GM23338 (cell line): Measurements from ENCODE around the gene PLPP6. TPM values are rescaled to one million over a fixed set of nuclear protein-coding genes. Genes with fewer than 3 reads are reported as not detected.
A peak's percentile ranks its signal among the peaks of the same experiment; 100 is the strongest.

Source experiments
- ATAC-seq: fragments of 200-7000 bp; cut with Tn5 transposase; 3 replicates; pipeline ENCODE4 v1.9.1; 2020
- DNase-seq: peaks from one replicate; pipeline ENCODE4 v3.0.0-alpha.2; 2015; ENCODE audit warnings: low spot score
- H2AFZ ChIP-seq: fragments of 200-600 bp; sonication (generic); 2 replicates; pipeline ENCODE4 v1.8.0; 2016; ENCODE audit warnings: antibody characterized with exemption, mild to moderate bottlenecking, moderate library complexity
- H3F3A ChIP-seq: fragments of 200-600 bp; sonication (generic); replicated peaks from 2 replicates; pipeline ENCODE4 v1.8.0; 2017; ENCODE audit warnings: antibody characterized with exemption, mixed run types, low read depth
- H3K27ac ChIP-seq: fragments of 200-600 bp; sonication (generic); 2 replicates; pipeline ENCODE4 v1.6.1; 2016; ENCODE audit warnings: low read depth
- H3K27me3 ChIP-seq: fragments of 200-600 bp; sonication (generic); 2 replicates; pipeline ENCODE4 v1.8.0; 2016; ENCODE audit warnings: mild to moderate bottlenecking, mixed run types, moderate library complexity; ENCODE audit not compliant: insufficient read depth
- H3K36me3 ChIP-seq: fragments of 200-600 bp; sonication (generic); 2 replicates; pipeline ENCODE4 v1.8.0; 2016; ENCODE audit warnings: mild to moderate bottlenecking; ENCODE audit not compliant: insufficient read depth
- H3K4me1 ChIP-seq: fragments of 200-600 bp; sonication (generic); 2 replicates; pipeline ENCODE4 v1.8.0; 2016; ENCODE audit warnings: mild to moderate bottlenecking, moderate library complexity; ENCODE audit not compliant: insufficient read depth
- H3K4me2 ChIP-seq: fragments of 200-600 bp; sonication (generic); 2 replicates; pipeline ENCODE4 v1.7.1; 2017; ENCODE audit warnings: mixed run types
- H3K4me3 ChIP-seq: fragments of 200-600 bp; sonication (generic); 2 replicates; pipeline ENCODE4 v1.6.1; 2016; ENCODE audit warnings: mixed run types
- H3K79me2 ChIP-seq: fragments of 200-600 bp; sonication (generic); replicated peaks from 2 replicates; pipeline ENCODE4 v1.8.0; 2017; ENCODE audit warnings: mild to moderate bottlenecking; ENCODE audit not compliant: insufficient read depth
- H3K9me2 ChIP-seq: fragments of 200-600 bp; sonication (generic); 2 replicates; pipeline ENCODE4 v1.8.0; 2017; ENCODE audit not compliant: insufficient read depth
- H4K20me1 ChIP-seq: fragments of 200-600 bp; sonication (generic); replicated peaks from 2 replicates; pipeline ENCODE4 v1.8.0; 2017; ENCODE audit warnings: mild to moderate bottlenecking; ENCODE audit not compliant: insufficient read depth
- H3K27ac Mint-ChIP-seq: 2 replicates; pipeline ENCODE4 v1.8.0; 2020; ENCODE audit warnings: inconsistent platforms, mild to moderate bottlenecking, moderate library complexity, mixed read lengths
- H3K27me3 Mint-ChIP-seq: 3 replicates; pipeline ENCODE4 v1.8.0; 2022; ENCODE audit warnings: low read depth, mild to moderate bottlenecking, moderate library complexity, mixed read lengths, inconsistent platforms; ENCODE audit not compliant: insufficient read depth, poor library complexity
- H3K36me3 Mint-ChIP-seq: 3 replicates; pipeline ENCODE4 v1.8.0; 2021; ENCODE audit warnings: low read depth, mild to moderate bottlenecking, inconsistent platforms, moderate library complexity, mixed read lengths
- H3K4me1 Mint-ChIP-seq: 3 replicates; pipeline ENCODE4 v1.8.0; 2020; ENCODE audit warnings: mild to moderate bottlenecking, inconsistent platforms, mixed read lengths
- H3K4me3 Mint-ChIP-seq: 3 replicates; pipeline ENCODE4 v1.8.0; 2021; ENCODE audit warnings: moderate library complexity, mild to moderate bottlenecking, inconsistent platforms, mixed read lengths
- H3K9me3 Mint-ChIP-seq: 3 replicates; pipeline ENCODE4 v1.8.0; 2020; ENCODE audit warnings: moderate library complexity, mild to moderate bottlenecking, inconsistent platforms, mixed read lengths
- REST ChIP-seq: IDR thresholded peaks from one replicate; pipeline ENCODE4 v1.6.1; 2018; ENCODE audit warnings: antibody characterized with exemption; ENCODE audit not compliant: unreplicated experiment
- ZNF462 ChIP-seq: fragments of 250-450 bp; sonication (Bioruptor Pico); IDR thresholded peaks from 2 replicates; pipeline ENCODE4 v1.5.0; 2020; ENCODE audit warnings: mild to moderate bottlenecking, moderate library complexity
- polyA plus RNA-seq: library from polyadenylated mRNA; unstranded; fragments of >200 nt; fragmentation: Nextera tagmentation; extraction: Ambion mirVana; gene quantifications from 2 replicates; pipeline ENCODE4 v1.2.1, GENCODE V29; 2016
- total RNA-seq: library from RNA; depleted of rRNA; stranded (reverse); fragments of >200 nt; shearing (Covaris generic); gene quantifications from 2 replicates; pipeline ENCODE4 v1.2.3, GENCODE V29; 2014

Gene PLPP6
- total and polyA plus RNA-seq, 2 experiments from 2014 or later = 6.3 to 13.2 TPM

GRCh38 chr9:4689021-4689420, 26.9 kb downstream of the PLPP6 start:
- Histone ChIP-seq H3K27ac (no peak overlapping the region), H2AFZ (no peak overlapping the region), H3K4me3 (no peak overlapping the region), H3K4me1 (peaks cover 4% of the 10 kb centered on the region; the same call in 1 of the 2 replicates), H3K79me2 (peaks cover 40% of the 10 kb centered on the region), H3K36me3 (peaks cover 4% of the 10 kb centered on the region; the same call in 1 of the 2 replicates), H4K20me1 (peaks cover 14% of the 10 kb centered on the region), H3K9me2 (no peaks in the 10 kb centered on the region), H3K27me3 (no peaks in the 10 kb centered on the region), H3F3A (no peaks in the 10 kb centered on the region), H3K4me2 (no peak overlapping the region)
- Mint-ChIP-seq H3K9me3 (no peaks in the 10 kb centered on the region), H3K27ac (no peak overlapping the region), H3K36me3 (peaks cover 24% of the 10 kb centered on the region; the same call in 2 of the 3 replicates), H3K27me3 (peaks cover 2% of the 10 kb centered on the region), H3K4me1 (peaks cover 2% of the 10 kb centered on the region; the same call in 2 of the 3 replicates), H3K4me3 (no peak overlapping the region)
- TF ChIP-seq ZNF462 = no peak
- ATAC-seq (no peak), DNase-seq (no peak)

- TF ChIP-seq REST = no peak
- peaks cover 4% of the 10 kb centered on the region; the same call in 1 of the 2 replicates for H3K36me3 ChIP-seq
- H3K27ac Mint-ChIP-seq = no peak overlapping the region
Observed at GRCh38 chr9:4689687-4690104, 27.6 kb downstream of the PLPP6 start.

More at GRCh38 chr9:4689687-4690104, 27.6 kb downstream of the PLPP6 start:
- H3K9me3 Mint-ChIP-seq = no peaks in the 10 kb centered on the region
- H3K36me3 Mint-ChIP-seq = peaks cover 22% of the 10 kb centered on the region; the same call in 2 of the 3 replicates
- H3K27me3 Mint-ChIP-seq = peaks cover 2% of the 10 kb centered on the region
- H4K20me1 ChIP-seq = peaks cover 16% of the 10 kb centered on the region
- H3K4me1 ChIP-seq = peaks cover 4% of the 10 kb centered on the region; the same call in 1 of the 2 replicates
- no peak overlapping the region for H3K4me2 ChIP-seq
- DNase-seq (no peak), ATAC-seq (no peak)
- no peaks in the 10 kb centered on the region for H3K27me3 ChIP-seq
- H3K4me3 Mint-ChIP-seq = no peak overlapping the region
- peaks cover 43% of the 10 kb centered on the region for H3K79me2 ChIP-seq
- H3K9me2 ChIP-seq = no peaks in the 10 kb centered on the region
- H2AFZ ChIP-seq = no peak overlapping the region
- H3F3A ChIP-seq = no peaks in the 10 kb centered on the region
- peak overlapping the region; percentile 62 for H3K27ac ChIP-seq
- H3K4me3 ChIP-seq = no peak overlapping the region
- H3K4me1 Mint-ChIP-seq = peaks cover 2% of the 10 kb centered on the region; the same call in 2 of the 3 replicates
